ENCODE data around the gene CHCHD3. TPM values are rescaled to one million over a fixed set of nuclear protein-coding genes. Genes with fewer than 3 reads are reported as not detected.

CHCHD3 gene
- total RNA-seq, 1 donor from 2014 or later, result 42.2 TPM

DNA sequence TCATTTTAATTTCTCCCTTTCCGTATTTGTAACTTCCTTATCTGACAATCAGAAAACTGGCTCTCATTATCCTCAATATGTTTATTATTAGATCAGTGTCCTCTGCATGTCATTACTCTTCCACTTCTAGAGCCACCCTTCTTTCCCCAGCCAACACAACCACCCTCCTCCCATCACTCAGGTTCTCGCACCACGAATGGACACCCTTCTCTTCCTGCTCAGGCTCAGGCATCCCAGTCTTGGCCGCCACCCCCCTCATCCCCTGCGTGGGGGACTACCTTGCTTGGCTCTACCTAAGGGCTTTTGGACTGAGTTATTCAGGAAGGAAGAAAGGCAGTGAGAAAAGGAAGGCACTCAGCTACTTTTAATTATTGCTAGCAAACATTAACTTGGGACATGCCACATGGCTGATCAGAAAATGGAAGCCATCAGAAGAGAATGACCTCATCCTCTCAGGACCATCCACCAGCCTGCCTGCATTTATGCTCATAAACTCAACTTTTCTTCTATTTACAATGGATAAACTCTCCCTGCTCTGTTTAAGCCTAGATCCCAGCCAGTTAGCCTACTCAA, 305.8 kb downstream of the CHCHD3 start:
- no peak for DNase-seq (ENCODE audit: low spot score)

DNA sequence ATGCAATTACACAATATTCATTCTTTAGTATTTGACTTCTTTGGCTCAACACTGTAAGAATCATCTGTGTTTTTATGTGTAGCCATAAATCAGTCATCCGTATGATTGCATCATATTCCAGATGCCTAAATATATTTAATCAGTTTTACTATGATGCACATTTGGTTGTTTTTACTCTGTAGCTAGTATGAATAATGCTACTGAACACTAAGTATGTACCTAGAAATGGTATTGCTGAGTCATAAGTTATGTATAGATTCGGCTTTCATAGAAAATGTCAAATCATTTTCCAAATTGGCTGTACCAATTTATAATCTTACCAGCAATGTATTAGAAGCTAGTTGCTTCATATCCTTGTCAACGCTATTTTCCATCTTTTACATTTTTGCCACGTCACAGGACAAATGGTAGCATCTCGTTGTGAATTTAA, 308.3 kb downstream of the CHCHD3 start:
- no peak for DNase-seq (ENCODE audit: low spot score)

DNA sequence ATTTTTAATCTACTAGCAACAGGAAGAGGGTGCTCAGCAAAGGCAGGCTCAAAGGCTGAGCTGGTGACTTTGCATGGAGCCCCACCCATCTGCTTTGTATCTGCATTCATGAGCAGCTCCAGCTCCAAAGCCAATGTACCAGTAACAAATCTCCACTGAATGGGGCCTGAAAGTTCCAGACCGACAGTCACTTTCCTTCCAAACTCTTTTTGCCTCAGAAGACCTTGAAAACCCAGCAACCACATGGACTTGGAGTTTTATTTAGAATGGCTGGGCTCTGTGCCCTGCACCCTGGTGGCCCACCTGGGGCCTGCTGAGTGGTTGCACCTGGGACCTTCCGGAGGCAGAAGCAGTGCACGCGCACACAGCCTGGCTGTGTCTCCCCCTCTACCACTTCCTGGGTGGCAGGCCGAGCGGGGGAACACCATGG, 310.6 kb downstream of the CHCHD3 start:
- DNase-seq (ENCODE audit: low spot score), result no peak

DNA sequence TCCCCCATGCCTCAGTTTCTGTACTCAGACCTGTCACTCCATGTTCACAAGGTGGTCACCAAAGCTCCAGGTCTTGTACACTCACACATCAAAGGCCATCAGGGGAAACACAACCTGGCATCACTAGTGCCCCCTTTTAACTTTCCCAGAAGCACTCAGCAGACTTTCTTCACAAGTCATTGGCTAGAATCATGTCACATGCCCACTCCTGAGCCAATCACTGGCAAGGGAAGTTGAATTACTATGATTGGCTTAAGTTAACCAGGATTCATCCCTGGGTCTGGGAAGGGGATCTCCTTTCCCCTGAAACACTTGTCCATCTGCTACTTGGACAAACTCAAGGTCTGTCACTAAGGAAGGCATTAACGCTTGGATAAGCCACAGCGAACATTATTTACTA, 311.8 kb downstream of the CHCHD3 start:
- DNase-seq (ENCODE audit: low spot score), result no peak

DNA sequence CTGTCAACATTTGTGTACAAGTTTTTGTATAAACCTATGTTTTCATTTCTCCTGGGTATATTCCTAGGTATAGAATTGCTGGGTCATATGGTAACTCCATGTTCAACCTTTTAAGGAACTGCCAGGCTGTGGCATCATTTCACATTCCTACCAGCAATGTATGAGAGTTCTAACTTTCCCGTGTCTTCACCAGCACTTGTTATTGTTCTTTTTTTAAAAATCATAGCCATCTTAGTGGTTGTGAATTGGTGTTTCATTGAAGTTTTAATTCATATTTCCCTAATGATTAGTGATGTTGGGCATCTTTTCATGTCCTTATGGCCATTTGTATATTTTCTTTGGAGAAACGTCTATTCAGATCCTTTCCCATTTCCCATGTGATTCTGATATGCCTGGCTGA, 312.6 kb downstream of the CHCHD3 start:
- DNase-seq (ENCODE audit: low spot score), result no peak

DNA sequence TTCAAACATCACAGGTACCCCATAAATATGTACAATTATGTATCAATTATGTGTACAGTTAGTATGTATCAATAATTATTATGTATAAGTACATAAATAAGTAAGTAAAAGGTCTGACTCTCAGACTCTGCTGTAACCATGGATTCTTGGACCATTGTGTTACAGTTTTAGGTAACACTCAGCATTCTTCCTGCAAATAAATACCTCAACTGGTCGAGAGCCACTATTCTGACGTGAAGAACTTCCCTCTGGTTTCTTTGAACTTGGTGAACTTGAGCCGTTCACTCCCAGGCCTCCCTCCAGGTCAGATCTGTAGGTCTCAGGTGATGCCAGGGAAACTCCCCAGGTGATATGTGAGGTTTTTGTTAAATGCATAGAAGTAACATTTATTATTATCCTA, 313.8 kb downstream of the CHCHD3 start:
- no peak for DNase-seq (ENCODE audit: low spot score)

DNA sequence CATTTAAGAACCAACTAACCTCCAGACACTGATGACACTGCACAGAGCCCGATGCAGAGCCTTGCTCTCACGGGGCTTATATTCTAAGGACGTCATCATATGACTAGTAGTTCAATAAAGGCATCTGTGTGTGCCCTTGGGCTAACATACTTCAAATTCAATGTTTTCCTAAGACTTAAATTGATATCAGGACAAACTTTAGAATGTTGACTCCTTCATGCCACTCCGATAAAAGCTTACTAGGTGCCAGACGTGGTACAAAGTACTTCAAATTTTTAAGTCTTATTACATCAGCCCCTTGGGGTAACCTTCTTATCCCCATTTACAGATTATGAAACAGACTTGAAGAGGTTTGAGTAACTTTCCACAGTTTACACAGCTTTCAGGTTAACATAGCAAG, 314.5 kb downstream of the CHCHD3 start:
- no peak for DNase-seq (ENCODE audit: low spot score)

DNA sequence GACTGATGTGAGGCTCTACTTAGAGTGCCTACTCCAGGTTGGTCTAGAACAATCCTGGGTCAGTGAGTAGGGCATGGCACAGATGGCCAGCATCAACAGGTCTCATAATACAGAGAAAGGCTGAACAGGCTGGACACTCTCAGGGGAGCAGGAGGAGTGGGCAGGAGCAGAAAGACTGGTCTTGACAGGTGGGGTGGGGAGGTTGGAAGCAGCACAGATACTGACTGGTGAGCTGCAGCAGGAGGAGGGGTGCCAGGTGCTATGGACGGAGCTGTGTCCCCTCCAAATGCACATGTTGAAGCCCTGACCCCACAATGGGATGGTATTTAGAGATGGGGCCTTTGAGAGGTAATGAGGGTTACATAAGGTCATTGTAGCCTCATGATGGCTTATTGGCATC, 315.2 kb downstream of the CHCHD3 start:
- no peak for DNase-seq (ENCODE audit: low spot score)

DNA sequence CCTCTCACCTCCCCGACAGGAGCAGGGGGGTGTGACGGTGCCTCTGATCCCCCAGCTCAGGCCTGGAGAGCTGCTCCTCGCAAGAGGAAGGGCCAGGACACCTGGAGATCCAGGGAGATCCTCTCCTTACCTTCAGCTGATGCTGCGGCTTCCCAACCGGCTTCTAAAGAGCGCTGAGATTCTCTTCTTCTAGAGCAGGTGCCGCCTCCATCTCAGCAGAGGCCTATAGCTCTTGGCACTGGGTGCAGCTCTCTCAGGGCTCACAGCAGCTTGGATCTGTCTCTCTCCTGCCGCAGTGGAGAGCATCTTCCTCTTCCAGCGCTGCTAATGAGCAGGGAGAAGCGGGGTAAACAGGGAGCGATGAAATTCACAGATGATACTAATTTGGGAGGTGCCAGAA, 316.0 kb downstream of the CHCHD3 start:
- no peak for DNase-seq (ENCODE audit: low spot score)

DNA sequence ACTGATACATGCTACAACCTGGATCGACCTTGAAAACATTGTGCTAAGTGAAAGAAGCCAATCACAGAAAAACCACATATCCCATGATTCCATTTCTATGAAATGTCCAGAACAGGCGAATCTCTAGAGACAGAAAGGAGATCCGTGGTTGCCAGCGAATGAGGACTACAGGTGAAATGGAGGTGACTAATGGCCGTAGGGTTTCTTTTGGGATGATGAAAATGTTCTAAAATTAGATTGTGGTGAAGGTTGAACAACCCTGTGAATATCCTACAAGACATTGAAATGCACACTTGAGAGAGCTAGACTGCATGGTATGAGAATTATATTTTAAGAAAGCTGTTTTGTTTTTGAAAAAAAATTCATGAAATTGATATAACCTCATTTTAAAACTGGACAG, 317.1 kb downstream of the CHCHD3 start:
- no peak for DNase-seq (ENCODE audit: low spot score)

DNA sequence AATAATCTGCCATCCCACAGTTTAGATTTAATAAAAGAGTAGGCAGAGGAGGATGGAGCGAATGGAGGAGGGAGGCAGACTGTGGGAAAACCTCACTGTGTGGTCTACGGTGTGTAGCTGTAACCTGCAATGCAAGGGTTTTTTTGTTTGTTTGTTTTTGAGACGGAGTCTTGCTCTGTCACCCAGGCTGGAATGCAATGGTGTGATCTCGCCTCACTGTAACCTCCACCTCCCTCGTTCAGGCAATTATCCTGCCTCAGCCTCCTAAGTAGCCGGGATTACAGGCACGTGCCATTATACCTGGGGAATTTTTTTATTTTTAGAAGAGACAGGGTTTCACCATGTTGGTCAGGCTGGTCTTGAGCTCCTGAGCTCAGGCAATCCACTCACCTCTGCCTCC, 321.0 kb downstream of the CHCHD3 start:
- no peak for DNase-seq (ENCODE audit: low spot score)

DNA sequence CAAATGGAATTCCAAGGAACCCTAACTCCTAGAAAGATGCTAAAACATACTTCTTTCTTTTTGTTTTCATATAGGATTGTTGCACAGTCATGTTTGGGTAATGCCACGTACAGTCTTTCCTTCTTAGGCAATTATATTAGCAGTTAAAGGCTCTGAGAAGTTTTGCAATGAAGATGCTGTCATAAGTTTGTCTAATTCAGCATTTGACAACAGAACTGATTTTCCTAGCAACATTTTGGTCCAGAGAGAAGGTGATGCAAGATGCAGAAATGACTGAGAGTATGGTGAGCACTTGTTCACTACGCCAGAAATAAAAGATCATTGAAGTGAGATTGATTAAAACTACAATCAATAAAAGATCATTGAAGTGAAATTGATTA, 321.7 kb downstream of the CHCHD3 start:
- DNase-seq (ENCODE audit: low spot score), result no peak

DNA sequence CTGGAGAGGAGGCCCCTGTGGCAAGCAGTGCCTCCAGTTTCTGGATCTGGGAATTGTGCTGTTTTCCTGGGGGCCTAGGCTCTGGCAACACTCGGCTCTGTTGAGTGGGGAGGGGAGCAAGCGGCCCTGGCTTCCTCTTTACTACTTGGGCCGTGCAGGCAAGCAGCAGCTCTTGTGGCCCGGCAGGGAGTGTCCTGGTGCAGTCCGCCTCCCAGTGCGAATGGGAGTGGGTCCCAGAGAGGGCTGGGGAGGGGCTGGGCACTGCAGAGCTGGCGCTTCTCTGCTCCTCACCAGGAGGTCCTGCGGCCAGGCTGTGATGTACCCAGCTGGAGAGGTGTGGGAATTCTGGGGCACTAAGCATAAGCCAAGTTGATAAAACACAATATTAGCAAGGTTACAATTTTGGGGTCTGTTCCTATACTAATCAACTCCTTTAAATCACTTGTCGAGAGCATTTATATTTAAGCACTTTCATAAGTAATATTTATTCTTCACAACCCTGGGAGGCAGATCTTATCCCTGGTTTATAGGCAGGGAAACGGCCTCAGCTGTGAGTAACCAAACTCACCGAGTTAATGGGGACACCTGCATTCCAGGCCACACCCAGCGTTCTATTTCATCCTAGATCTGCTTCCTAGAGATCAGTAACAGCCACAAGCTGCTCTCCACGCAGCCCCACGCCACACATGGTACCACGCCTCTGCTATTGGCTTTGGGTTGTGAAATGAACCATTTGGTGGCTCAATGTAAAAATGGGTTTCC, 322.2 kb downstream of the CHCHD3 start:
- no peak for DNase-seq (ENCODE audit: low spot score)

DNA sequence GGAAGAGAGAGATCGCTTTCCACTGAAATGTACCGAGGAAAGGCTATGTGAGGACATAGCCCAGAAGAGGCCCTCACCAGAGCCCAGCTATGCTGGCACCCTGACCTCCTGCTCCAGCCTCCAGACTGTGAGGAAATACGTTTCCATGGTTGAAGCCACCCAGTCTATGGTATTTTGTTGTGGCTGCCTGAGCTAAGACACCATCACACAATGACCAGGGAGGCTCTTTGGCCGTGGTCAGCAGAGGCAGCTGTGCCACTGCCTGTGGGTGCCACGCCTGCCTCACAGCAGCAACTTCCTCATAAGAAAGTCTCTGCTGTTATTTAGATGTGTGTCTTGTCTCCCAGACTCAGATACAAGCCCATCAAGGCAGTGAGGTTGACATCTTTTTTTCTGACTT, 322.9 kb downstream of the CHCHD3 start:
- no peak for DNase-seq (ENCODE audit: low spot score)

DNA sequence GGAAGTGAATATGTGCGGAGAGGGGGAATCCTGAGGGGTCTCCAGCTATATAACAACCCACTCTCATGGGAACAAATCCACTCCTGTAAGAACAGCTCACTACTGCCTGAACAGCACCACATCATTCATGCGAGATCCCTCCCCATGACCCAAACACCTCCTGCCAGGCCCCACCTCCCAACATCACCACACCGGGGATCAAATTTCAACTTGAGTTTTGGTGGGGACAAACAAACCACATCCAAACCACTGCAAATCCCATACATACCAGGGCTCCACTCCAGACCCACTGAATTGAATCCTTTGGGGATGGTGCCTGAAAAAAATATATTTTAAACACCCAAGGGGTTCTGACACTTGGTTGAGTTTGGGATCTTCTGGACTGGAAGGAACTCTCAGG, 324.1 kb downstream of the CHCHD3 start:
- no peak for DNase-seq (ENCODE audit: low spot score)

DNA sequence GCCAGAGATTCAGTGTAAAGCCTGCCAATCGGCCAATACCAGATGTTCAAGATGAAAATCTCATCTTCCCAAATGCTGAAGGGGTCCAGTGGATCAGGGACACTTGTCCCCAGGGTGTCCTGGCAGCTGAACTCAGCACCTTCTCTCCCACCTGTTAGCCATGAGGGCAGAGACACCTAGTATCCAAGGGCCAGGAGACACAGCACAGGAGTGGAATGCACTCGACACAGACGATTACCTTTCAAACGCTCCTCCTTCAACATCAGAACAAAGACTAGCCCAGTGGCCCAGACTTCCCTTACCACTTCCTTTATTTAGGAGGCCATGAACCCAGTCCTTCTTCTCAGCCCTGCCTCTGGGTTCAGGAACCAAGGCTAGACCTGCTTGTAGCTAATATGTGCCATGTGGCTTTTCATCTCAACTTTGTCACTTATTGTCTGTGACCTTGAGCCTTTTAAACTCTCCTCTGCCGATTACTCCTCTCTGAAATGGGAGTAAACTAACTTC, 325.4 kb downstream of the CHCHD3 start:
- no peak for DNase-seq (ENCODE audit: low spot score)

DNA sequence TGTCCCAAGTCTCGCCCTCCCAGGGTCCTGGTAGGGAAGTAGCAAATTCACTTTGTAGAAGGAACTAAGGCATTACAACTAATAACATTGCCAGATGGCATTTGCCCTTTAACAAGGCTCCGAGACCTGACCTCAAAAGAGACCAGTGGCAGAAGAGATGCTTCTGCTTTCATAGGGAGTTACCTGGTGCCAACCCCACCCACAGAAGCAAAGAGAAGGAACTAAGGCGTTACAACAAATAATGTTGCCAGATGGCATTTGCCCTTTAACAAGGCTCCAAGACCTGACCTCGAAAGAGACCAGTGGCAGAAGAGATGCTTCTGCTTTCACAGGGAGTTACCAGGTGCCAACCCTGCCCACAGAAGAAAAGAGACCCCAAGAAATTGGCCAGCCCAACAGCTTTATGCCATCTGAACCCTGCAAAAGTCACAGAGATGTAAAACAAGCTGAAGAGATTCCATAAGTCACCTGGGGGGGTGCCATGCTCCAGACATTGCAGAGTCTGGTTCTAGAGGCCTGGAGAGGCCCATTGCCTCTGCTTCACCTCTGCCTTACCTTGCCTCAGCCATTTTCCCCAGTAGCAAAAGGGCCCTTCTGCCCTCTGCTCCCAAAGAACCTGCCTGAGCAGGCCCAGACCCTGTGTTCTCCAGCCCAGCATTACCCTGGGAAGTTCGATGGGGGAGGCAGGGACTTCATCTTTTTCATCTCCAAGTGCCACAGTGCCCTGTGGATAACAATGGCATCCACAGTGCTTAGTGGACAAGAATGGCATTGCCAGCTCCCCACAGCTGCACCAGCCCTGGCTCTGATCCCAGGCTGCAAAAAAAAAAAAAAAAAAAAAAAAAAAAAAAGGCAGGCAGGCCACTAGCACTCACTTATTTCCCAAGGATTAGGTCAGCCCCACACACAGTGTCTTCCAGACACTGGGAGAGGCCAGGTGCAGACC, 326.1 kb downstream of the CHCHD3 start:
- DNase-seq (ENCODE audit: low spot score), result no peak

DNA sequence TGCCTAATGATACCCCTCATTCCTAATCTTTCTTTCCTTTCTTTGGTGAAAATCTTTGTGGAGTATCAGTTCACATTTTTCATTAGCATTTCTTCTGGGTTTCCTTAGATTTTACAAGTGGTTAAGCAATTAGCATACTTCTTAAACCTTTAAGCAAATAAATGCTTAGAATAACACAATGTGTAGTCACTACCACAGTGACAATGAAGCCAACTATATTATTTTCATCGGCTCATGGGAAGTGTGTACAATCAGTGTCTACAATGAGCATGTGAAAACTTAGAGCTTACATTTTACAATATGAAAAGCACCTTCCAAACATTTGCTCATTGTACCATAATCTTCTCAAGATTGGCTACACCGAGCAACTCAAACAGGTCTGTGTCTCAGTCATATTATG, 329.5 kb downstream of the CHCHD3 start:
- no peak for DNase-seq (ENCODE audit: low spot score)

DNA sequence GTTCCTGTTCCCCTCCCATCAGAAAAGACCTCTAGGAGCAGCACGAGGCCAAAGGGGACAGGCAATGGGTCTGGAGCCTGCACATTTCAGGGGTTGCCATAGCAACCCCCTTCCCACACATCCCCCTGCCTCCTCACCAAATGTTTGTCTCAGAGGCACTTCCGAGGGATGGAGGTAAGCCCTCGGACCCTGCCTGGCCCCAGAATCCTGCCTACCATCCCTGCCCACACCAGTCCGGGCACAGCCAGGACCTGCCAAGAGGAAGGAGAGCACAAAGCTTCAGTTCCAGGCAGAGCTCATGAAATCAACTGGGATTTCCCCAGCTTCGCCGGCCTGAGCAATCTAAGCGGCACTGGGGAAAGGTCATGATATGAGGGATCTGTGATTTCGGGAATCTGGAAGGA, 330.6 kb downstream of the CHCHD3 start:
- no peak for DNase-seq (ENCODE audit: low spot score)

DNA sequence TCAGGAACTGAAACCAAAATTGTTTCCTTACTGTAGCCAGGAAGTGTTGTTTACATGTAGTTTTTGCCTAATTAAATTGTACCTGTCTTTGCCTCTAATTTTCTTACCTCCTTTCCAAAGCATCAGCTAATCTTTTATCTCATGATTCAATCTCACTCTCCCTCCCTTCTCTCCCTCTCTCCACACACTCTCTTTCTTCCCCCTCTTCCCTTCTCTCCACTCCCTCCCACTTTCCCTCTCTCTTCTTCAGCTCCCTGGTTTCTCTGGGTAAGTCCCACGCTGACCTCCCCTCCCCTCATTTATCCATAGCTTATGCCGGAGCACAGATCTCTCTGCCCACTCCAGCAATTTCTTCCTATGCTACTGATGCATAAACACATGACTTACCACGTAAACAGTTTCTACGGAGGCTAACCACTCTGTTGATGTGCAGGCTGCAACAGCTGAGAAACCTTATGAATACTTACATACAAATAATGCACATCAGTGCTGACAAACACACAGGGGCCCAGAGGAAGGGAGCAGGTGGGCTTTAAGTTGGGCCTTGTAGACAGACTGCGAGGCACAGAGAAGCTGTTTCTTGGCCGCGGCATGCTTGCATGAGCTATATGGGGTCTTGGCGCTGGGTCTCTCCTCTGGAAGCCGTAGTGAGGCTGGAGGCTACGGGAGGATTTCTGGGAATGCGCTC, 331.2 kb downstream of the CHCHD3 start:
- no peak for DNase-seq (ENCODE audit: low spot score)

DNA sequence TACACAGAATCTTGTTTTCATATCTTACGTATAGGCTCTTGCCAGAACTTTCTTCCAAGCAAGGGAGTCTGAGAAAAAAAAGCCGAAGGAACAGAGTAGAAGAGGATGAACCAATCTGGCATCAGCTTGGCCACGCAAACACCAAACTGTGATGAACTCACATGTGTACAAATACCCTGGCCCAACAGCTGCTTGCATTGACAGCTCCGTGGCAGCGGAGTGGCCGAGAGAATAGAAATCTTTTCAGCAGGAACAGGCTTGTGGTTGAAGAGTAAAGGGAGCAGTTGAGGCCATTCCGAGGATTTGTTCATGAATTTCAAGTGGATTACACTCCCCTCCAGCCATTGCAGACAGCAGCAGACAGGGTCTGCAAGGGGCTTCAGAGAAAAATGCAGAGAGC, 331.8 kb downstream of the CHCHD3 start:
- no peak for DNase-seq (ENCODE audit: low spot score)

DNA sequence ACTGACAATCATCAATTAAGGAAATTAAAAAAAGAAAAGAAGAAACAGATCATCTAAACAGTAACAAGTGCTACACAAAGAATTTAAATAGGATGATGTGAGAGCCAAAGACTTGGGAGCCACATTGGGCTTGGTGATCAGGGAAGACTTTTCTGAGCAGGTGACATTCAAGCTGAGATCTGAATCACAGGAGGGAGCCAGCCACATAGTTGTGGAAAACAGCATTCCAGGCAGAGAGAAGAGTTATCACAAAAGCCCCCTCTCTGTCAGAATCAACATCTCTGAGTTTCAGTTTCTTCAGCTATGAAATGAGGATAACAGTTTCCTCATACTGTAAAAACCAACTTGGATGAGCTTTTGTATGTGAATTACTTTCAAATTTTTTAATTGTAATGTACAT, 336.4 kb downstream of the CHCHD3 start:
- no peak for DNase-seq (ENCODE audit: low spot score)
